Vagina (tissue), 2 donors: Measurements from ENCODE around the gene BICD2. TPM values are rescaled to one million over a fixed set of nuclear protein-coding genes. Genes with fewer than 3 reads are reported as not detected.

Experiments used
- DNase-seq, 2 donors: peaks; one replicate each; pipeline ENCODE4 v3.0.0-alpha.2; 2017; ENCODE audit errors: extremely low spot score in 2 of 2
- H3K27ac ChIP-seq: fragments of 200-600 bp; sonication (generic); one replicate; pipeline ENCODE4 v1.5.1; 2019
- H3K27me3 ChIP-seq: fragments of 200-600 bp; sonication (generic); one replicate; pipeline ENCODE4 v1.5.1; 2019
- H3K36me3 ChIP-seq, 2 donors: fragments of 200-600 bp; sonication (generic); one replicate each; pipeline ENCODE4 v1.5.1; 2017 to 2019
- H3K4me1 ChIP-seq: fragments of 200-600 bp; sonication (generic); one replicate; pipeline ENCODE4 v1.5.1; 2019
- H3K4me3 ChIP-seq, 2 donors: fragments of 200-600 bp; sonication (generic); 1 replicate in 1 of 2; 2 replicates in 1 of 2; pipeline ENCODE4 v1.5.1; 2016 to 2019
- H3K9me3 ChIP-seq: fragments of 200-600 bp; sonication (generic); one replicate; pipeline ENCODE4 v1.5.1; 2019
- CTCF ChIP-seq, 3 experiments: fragments of 450-650 bp in 2 of 3; fragments of 200-600 bp in 1 of 3; sonication (generic) in 1 of 3; IDR thresholded peaks; one replicate each; pipeline ENCODE4 v1.5.1; 2017 to 2019; ENCODE audit warnings: antibody characterized with exemption in 3 of 3, mild to moderate bottlenecking in 2 of 3, moderate library complexity in 2 of 3
- POLR2A ChIP-seq, 2 donors: fragments of 450-650 bp; IDR thresholded peaks; one replicate each; pipeline ENCODE4 v1.6.1; 2017; ENCODE audit warnings: antibody characterized with exemption in 2 of 2, mild to moderate bottlenecking in 2 of 2, moderate library complexity in 2 of 2
- POLR2AphosphoS5 ChIP-seq, 2 donors: sonication (generic); formaldehyde crosslinking; IDR thresholded peaks; one replicate each; pipeline ENCODE4 v1.9.0; 2017; ENCODE audit warnings: antibody characterized with exemption in 2 of 2, mild to moderate bottlenecking in 2 of 2, low read depth in 1 of 2; ENCODE audit not compliant: insufficient read depth in 1 of 2
- intact Hi-C: fragments of 100-400 bp; cut with DNase I; formaldehyde crosslinking; loops from one replicate; pipeline ENCODE4 v1.15.1; 2023
- total RNA-seq: library from RNA; depleted of rRNA; stranded (reverse); fragments of >200 nt; gene quantifications from one replicate; pipeline ENCODE4 v1.2.3, GENCODE V29; 2016

The BICD2 gene
- total RNA-seq, 1 donor from 2014 or later = 82.7 TPM

- intact Hi-C loops = no loop called here
- peaks cover 64% of the 10 kb centered on the region for H3K4me1 ChIP-seq
- H3K4me3 ChIP-seq = no peak overlapping the region
- no peaks in the 10 kb centered on the region for H3K9me3 ChIP-seq
- H3K27ac ChIP-seq = peak overlapping the region; percentile 43
- no peak for DNase-seq
- no peak for TF ChIP-seq POLR2A (IDR thresholded peaks at IDR 0.05)
- TF ChIP-seq POLR2AphosphoS5 (IDR thresholded peaks at IDR 0.05; ENCODE audit: insufficient read depth in 1 of 2, low read depth in 1 of 2) = no peak
- no peak for TF ChIP-seq CTCF (IDR thresholded peaks at IDR 0.05)
- H3K36me3 ChIP-seq = no peaks in the 10 kb centered on the region
- no peaks in the 10 kb centered on the region for H3K27me3 ChIP-seq
Observed at GRCh38 chr9:92759446-92759845, 5.2 kb downstream of the BICD2 start.

- Histone ChIP-seq H3K4me3 (no peak overlapping the region), H3K4me1 (peaks cover 55% of the 10 kb centered on the region), H3K27me3 (no peaks in the 10 kb centered on the region), H3K27ac (no peak overlapping the region), H3K9me3 (no peaks in the 10 kb centered on the region), H3K36me3 (no peaks in the 10 kb centered on the region)
- DNase-seq = no peak
- intact Hi-C loops = no loop called here
- TF ChIP-seq CTCF (IDR thresholded peaks at IDR 0.05) (no peak), POLR2A (IDR thresholded peaks at IDR 0.05) (no peak), POLR2AphosphoS5 (IDR thresholded peaks at IDR 0.05; ENCODE audit: insufficient read depth in 1 of 2, low read depth in 1 of 2) (no peak)
Observed at GRCh38 chr9:92756792-92757191, 7.8 kb downstream of the BICD2 start.

GRCh38 chr9:92754091-92754745, 10.4 kb downstream of the BICD2 start:
- TF ChIP-seq POLR2A (IDR thresholded peaks at IDR 0.05) = no peak
- no peak for TF ChIP-seq POLR2AphosphoS5 (IDR thresholded peaks at IDR 0.05; ENCODE audit: insufficient read depth in 1 of 2, low read depth in 1 of 2)
- no peak for TF ChIP-seq CTCF (IDR thresholded peaks at IDR 0.05)
- intact Hi-C loops = no loop called here
- Histone ChIP-seq H3K27me3 (no peaks in the 10 kb centered on the region), H3K36me3 (no peaks in the 10 kb centered on the region), H3K9me3 (no peaks in the 10 kb centered on the region), H3K4me1 (peaks cover 48% of the 10 kb centered on the region), H3K4me3 (no peak overlapping the region), H3K27ac (no peak overlapping the region)
- DNase-seq = no peak

- no peak overlapping the region for H3K4me3 ChIP-seq
- H3K4me1 ChIP-seq = peaks cover 56% of the 10 kb centered on the region
- no peaks in the 10 kb centered on the region for H3K36me3 ChIP-seq
- no peaks in the 10 kb centered on the region for H3K9me3 ChIP-seq
- intact Hi-C loops = no loop called here
- TF ChIP-seq POLR2AphosphoS5 (IDR thresholded peaks at IDR 0.05; ENCODE audit: insufficient read depth in 1 of 2, low read depth in 1 of 2) = no peak
- TF ChIP-seq CTCF (IDR thresholded peaks at IDR 0.05) = no peak
- no peak for TF ChIP-seq POLR2A (IDR thresholded peaks at IDR 0.05)
- DNase-seq = no peak
- no peak overlapping the region for H3K27ac ChIP-seq
- no peaks in the 10 kb centered on the region for H3K27me3 ChIP-seq
Observed at GRCh38 chr9:92752812-92753404, 11.7 kb downstream of the BICD2 start.

GRCh38 chr9:92749934-92750315, 14.7 kb downstream of the BICD2 start:
- Histone ChIP-seq H3K27ac (peak overlapping the region; percentile 39), H3K9me3 (no peaks in the 10 kb centered on the region), H3K27me3 (no peaks in the 10 kb centered on the region), H3K36me3 (no peaks in the 10 kb centered on the region), H3K4me3 (no peak overlapping the region), H3K4me1 (peaks cover 69% of the 10 kb centered on the region)
- intact Hi-C loops = no loop called here
- TF ChIP-seq POLR2AphosphoS5 (IDR thresholded peaks at IDR 0.05; ENCODE audit: insufficient read depth in 1 of 2, low read depth in 1 of 2) = no peak
- no peak for DNase-seq
